GM21529 (cell line): Measurements from ENCODE around the gene C1QTNF8.

Source experiments
- ATAC-seq: cut with Tn5 transposase; IDR thresholded peaks from one replicate; pipeline ENCODE4 v1.9.1; 2021; ENCODE audit not compliant: unreplicated experiment

Gene C1QTNF8

DNA sequence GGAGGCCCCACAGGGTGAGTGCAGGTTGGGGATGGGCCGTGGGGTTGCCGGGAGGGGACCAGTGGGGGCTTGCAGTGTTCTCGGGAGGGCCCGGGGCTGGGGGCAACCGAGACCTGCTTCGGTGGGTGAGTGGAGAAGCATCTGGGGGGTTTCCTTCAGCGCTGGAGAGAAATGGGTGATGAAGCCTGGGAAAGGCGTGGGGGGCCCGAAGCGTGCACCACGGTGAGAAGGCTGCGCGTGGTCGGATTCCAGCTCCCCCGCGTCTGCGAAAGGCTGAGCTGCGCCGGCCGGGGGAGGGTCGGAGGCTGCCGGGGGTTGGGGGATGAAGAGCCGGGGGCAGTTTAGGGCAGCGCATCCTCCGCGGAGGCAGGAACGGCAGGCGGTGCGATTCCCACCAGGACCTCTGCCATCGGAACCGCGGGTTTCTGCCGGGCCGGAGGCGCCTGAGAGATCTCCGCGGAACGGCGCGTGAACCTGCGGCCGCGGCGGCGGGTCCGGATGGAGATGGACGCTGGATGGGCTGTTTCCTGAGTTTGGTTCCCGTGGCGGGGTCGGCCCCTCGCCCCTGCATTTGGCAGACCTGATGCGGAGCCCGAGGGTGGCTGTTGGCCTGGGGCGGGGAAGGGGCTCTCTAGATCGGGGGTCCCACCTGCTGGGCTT, 30.4 kb downstream of the C1QTNF8 start:
- ATAC-seq: no peak

DNA sequence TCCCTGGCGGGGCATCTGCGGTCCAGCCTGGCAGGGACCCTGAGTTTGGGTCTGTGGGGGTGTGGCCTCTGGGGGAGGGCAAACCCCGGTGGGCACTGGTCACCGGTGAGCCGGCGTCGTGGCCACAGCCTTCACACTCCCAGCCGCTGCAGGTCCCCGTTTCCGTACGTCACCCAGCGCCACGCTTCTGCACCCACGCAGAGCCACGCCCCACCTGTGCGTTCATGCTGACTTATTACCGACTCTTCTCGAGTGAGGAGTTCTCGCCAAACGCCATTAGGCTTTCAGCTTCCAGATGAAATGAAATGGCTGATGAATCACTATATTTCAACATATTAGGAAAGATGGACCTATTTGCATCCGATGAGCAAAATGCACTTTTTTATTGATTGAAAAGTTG, 32.3 kb downstream of the C1QTNF8 start:
- no peak for ATAC-seq

DNA sequence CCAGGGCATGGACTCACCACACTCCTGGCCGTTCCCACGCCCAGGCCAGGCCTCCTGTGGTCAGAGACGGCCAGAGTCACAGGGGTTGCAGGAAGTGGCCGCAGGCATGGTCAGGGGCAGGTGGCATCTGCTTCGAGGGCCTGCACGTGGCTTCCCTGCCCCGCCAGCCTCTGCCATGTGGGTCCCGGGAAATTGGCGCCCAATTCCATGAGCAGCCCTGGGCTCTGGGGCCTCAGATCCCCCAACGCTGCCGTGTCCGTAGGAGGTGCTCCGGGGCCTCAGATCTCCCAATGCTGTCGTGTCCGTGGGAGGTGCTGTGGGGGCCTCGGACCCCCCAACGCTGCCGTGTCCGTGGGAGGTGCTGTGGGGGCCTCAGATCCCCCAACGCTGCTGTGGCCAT, 33.1 kb downstream of the C1QTNF8 start:
- ATAC-seq: no peak

DNA sequence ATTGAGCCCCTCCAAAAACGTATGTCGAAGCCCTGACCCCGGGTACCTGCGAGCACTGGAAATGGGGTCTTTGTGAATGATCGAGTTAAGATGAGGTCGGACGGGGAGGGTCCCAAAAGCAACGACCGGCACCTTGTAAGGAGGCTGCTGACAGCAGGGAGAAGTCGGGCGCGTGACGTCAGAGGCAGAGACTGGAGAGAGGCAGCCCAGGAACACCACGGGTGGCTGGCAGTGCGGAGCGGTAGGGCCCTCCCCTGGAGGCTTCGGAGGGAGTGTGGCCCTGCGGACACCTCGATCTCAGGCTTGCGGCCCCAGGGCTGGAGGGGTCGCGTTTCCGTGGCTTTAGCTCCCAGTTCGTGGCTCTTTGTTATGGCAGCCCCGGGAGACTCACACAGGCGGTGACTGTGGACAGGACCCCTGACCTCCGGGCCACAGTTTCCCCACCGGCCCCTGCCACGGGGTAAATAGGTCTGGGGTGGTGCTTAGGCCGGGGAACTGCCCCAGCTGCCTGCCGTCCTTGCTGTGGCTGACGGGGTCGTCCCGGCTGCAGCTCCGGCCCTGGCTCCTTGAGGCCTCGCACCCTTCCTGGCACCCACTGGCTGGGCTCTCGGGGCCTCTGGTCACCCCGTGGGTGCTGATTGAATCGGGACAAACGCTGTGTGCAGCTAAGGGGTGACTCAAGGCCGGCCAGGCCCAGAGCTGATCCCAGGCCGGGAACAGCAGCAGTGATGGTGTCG, 34.1 kb downstream of the C1QTNF8 start:
- no peak for ATAC-seq

DNA sequence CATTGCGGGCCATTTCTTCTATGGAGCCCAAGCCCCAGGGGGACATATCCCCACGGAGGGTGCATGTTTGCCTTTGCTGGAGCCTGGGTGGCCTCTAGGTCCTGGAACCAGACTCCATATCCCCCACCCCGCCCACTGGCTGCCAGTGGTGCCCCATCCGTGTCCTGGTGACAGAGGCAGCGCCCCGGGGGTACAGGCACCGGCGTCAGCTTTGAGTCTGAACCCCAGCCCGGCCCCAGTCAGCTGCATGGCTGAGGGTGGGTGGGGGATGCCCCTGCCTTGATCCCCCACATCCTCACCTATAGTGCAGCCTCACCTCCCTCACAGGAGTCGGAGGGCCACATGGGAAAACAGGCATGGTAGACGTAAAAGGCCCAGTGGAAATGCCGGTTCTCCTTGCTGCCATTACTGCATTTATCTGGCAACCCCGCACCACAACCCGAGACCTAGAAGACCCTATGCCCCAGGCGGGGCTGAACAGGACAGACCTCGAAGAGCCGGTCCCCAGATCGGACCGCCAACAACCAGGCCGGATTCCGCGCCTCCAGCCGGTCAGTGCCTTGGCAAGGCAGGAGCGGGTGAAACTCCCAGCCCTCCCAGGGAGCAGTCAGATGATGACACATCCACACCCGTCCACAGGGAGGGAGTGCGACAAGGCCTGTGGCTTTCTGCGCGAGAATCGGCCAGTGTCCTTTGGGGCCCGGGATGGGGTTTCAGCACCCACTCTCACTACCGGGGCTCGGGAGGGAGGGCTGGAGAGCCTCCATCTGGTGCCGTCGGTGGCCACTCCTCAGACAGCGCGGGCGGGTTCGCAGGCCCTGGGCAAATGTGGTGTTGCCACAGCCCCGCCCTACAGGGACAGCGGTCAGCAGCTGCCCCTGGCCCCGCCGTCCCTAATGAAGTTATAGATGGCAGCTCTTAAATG, 35.4 kb downstream of the C1QTNF8 start:
- ATAC-seq: no peak

DNA sequence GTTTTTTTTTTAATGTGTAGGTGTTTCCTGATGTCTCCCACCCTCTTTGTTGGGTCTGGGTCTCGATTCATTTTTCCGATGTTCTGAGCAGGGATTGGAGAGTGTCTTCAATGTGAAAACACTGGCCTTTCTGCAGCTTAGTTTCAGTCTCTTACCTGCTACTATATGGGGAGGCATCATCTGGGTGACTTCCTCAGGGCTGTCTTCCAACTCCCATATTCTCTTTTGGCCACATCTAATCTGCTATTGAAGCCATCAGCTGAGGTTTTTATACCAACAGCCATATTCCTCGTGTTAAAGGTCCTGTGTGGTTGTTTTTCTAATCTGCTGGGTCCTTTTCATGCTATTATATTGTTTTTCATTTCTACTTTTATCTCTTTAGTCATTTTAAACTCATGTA, 36.7 kb downstream of the C1QTNF8 start:
- ATAC-seq: no peak

DNA sequence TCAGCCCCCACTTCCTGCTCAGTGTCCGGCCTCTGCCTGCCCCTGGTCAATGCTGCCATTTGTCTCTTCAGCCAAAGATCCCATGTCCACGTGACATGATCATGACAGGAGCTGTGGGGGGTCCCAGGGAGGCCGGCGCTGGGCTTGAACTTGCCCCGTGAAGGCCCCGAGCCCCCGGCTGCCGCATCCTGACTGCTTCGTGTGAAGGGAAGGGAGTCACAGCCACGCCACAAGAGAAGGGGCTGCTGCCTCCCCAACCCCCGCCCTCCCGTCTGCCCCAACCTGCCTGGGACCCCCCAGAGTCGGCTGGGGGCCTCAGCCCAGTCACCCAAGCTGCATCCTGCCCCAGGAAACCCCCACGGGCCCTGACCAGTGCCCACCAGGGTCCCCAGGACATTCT, 37.8 kb downstream of the C1QTNF8 start:
- ATAC-seq: no peak

DNA sequence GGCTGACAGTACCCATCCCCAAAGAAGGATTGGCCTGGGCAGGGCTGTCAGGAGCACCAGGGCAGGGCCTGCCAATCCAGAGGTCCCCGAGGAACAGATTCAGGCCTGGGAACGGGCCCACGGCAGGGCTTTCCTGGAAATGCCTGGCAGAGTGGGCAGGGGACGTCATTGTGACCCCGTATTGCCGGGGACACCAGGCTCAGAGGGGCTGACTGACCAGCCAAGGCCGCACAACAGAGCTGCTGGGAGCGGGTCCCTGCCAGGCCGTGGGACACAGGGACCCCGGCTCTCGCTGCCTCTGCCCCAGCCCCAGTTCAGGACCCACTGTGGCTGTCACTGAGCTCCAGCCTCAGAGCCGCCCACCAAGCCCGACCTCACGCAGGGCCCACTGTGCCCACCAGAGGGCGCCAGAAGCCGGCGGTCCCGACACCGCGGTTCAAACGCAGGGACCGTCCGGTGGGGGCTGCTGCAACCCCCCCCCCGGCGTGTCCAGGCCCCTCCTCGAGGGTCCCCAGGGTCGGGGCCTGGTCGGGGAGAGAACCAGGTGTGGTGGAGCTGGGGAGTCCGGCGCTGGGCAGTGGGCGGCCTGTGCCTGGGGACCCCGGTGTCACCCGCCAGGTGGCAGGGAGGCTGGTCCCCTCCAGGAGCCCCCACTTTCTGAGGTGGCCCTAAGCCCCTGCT, 38.7 kb downstream of the C1QTNF8 start:
- ATAC-seq: no peak

DNA sequence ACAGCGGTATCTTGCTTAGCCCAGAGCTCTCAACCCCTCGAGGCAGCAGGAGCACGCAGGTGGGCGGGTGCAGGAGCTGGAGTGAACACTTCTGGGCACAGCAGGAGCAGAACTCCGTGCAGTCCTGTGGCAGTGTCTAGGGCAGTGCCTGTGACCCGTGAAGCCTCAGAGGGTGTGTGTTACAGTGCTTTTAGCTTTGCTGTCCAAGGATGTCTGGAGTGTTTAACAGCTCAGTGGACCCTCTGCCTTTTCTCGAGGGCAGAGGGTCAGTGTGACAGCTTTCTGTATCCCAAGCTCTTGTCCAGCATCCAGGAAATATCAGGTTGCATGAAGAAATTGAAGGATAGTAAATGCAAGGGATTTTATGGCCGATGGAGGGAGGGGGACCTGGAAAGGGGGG, 39.8 kb downstream of the C1QTNF8 start:
- ATAC-seq: no peak

DNA sequence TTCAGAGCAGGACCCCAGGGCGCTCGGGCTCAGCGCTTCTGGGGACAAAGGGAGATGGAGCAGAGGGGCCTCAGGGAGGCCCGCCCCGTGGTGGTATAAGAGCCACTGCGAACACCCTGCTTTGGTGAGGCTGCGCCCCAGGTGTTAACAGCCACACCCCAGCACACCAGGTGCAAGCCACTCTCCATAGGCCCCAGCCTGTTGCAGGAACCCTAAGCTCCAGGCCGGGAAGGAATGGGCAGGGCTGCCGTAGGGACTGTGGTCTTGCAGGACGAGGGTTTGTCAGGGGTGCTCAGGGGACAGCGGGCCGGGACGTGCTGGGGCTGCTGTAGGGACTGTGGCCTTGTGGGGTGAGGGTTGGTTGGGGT, 40.5 kb downstream of the C1QTNF8 start:
- ATAC-seq: no peak

DNA sequence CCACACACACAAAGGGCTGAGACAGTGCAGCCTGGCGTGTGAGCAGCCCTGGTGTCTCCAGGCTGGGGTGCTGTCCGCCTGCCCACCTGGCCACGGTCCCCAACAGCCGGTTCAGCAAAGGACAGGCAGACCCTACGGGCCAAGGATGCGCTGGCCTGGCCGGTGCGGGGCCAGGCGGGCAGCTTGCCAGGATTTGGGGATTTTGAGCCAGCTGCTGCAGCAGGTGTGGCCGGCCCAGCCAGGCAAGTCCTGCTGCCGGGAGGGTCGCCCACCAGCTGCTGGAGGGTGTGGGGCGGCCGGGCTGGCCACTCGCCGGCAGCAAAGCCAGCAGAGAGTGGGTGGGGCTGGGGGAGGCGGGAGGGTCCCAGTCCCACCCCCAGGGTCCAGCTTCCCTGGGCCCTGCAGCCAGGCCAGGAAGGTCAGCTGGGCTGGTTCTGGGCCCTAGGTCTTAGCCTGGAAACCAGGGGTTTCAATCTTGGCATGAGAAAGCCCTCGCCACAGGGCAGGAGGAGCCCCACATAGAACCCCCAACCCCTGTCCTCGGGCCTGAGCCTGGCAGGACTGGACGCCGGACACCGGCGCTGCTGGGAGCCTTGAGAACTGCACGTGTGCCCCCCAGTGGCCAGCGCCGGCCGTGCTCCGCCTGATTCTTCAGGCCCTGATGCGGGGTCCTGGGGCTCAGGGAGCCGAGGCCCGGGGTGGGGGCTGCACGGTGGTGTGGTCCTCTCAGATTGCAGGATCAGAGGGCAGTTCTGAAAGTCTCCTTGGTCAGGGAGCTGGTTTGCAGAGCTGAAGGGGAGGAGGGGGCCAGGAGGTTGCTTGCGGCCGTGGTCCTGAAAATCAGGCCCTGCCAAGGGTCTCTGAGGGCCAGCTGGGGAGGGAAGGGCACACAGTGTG, 41.1 kb downstream of the C1QTNF8 start:
- no peak for ATAC-seq

DNA sequence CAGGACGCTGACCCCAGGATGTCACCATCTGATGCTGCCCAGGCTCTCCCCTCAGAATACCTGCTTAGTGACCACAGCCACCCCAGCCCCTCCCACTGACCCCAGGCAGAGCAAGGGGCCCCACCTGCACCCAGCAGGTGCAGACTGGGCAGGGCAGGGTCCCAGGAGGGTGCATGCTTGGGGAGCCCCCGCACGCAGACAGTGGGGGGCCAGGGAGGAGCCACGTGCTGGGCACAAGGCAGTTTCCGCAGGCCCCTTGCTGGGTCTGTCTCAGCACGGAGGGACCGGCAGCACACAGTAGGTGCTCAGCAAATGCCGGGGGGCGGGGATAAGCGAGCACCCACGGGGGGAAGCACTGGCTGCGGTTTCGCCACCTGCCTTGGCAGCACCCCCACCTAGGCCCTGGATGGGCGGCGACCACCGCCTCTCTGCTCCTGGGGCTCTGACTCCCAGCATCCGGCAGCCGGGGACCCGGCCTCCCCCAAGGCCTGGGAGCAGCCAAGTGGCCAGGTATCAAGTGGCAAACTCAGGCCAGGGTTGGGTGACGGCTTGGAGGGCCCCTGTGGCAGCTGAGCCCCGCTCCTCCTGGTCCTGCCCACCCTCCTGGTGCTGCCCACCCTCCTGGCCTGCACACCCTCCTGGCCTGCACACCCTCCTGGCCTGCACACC, 42.2 kb downstream of the C1QTNF8 start:
- ATAC-seq: no peak

DNA sequence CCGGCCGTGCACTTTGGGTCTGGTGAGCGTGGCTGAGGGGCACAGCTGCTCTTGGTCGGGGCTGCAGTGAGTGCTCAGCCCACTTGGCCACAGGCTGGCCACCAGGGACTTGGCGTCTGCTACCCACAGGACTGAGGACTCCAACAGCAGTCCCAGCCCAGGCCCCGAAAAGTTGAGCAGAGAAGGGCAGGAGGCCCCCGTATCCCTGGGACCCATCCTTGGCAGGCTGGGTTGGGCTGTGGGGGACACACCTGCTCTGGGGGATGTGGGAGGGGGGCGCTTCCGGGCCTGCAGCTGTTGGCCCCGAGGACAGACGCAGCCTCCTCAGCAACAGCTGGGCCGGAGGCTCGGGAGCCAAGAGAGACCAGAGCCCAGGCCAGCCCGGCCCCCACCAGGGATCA, 42.9 kb downstream of the C1QTNF8 start:
- ATAC-seq: no peak

DNA sequence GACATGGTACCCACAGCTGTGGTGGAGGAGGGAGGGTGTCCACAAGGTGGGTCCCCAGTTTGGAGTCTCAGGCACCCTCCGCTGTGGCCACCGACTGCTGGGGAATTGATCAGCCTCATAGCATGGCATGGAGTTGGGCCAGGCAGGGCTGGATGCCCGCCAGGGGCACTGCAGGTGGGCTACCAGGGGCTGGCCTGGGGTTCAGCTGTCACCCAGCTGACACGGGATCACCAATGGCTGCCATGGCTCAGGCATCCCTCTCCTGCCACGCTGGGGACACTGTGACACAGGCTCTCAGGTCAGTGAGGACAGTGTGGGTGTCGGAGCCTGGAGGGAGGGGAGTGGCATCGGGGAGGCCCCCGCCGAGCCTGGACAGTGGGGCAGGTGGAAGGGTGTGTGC, 43.3 kb downstream of the C1QTNF8 start:
- no peak for ATAC-seq

DNA sequence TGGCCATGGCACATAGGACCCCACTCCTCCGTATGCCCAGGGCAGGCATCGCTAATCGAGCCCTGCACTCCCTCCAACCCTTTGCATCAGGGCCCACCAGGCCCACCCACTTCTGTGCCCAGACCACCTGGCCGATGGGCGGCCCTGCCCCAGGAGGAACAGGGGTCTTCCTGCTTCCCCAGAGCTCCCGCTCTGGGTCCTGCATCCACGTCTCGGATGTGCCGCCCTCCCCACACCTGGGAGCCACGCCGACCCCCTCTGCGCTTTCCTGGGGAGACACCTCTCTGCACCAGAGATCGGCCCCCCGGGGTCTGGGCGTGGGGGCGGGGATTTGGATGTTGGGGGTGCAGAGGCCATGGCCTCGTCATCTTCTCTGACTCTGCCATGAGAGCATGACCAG, 44.6 kb downstream of the C1QTNF8 start:
- ATAC-seq: no peak

DNA sequence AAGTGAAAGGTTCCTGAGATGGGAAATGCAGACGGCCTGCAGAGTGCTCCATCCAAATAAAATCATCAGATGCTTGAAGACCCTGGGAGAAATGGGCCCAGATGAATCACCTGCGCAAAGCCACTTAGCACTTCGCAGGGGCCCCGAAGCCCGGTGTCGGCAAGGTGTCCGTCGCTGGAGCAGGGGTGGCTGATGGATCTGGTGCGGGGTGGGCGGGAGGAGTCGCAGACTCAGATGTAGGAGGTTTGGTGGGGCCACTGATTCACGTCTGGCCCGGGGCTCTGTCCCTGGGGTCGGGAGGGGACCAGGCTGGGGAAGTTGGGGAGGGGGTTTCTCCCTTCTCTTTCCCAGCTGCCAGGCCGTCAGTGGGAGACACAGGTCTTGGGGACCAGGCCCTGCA, 45.1 kb downstream of the C1QTNF8 start:
- ATAC-seq: no peak

DNA sequence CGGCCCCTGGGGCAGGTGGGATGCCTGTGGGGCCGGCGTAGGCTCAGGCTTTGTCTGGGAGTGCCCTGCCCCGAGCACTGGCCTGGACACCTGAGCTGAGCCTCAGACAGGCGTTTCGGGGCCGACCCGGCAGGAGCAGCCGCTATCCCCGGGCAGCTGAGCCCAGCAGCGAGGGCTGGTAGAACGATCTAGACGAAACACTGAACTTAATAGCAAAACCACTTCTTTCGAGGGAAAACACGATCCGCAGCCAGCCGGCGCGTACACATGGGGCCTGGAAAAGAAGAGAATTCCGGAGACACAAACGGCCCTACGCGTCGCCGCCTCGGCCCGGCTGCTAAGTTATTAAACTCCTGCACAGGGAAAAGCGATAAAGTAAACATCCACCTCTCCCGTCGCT, 45.5 kb downstream of the C1QTNF8 start:
- ATAC-seq: no peak

DNA sequence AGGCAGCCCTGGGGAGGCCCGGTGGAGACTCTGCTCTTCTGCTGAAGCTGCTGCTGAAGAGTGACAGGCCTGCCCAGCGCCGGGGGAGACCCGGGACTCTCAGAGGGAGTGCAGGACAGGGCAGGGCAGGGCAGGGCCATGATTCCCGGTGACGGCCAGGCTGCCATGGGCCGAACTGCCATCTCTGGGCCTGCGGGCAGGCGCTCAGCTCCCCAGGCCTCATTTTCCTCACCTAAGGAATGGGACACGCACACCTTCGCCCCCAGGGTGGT, 46.1 kb downstream of the C1QTNF8 start:
- ATAC-seq: no peak

DNA sequence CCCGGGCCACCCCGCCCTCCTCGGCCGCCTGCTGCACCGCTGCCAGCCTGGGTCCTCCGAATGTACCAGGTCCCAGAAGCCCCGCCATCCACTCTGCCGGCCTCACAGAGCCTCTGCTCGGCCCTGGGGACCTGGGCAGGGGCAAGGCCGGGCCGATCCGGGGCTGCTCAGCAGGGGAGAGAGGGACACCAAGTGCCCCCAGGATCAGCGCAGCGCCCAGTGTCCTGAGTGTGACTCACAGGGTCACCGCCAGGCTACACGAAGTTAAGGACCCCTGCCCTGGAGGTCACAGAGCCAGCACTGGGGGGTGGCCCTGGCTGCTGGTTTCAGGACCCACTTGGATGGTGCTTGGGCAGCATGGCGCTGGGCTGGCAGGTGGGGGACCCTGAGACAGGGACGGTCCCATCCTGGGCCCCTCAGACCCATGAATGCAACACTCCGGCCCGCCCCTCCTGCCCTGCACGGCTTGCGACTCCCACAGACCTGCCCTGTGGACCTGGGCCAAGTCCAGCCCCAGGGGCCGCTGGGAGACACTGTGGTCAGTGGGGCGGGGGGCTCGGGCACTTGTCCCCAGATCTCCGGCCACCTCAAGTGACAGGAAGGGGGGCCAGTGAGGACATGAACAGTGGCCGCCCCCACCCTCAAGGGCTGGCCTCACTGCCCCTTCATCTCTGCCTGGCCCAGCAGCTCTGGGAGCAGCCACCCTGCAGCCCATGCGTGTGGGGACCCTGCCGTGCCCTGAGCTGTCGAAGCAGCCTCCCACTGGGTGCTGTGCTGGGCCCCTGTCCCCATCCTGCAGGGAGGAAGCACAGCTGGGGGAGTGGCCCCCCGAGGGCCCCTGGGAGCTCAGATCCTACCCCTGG, 46.7 kb downstream of the C1QTNF8 start:
- ATAC-seq: no peak
